HG02852 (cell line): ENCODE measurements around the gene TTC7B.

Experiments used
- ATAC-seq: cut with Tn5 transposase; IDR thresholded peaks from one replicate; pipeline ENCODE4 v1.9.1; 2021; ENCODE audit warnings: mild to moderate bottlenecking, moderate library complexity; ENCODE audit not compliant: unreplicated experiment

Gene TTC7B

GRCh38 chr14:90652626-90653025, 163.6 kb downstream of the TTC7B start:
- no peak for ATAC-seq

GRCh38 chr14:90651976-90652560, 164.2 kb downstream of the TTC7B start:
- no peak for ATAC-seq

GRCh38 chr14:90651271-90651804, 164.9 kb downstream of the TTC7B start:
- ATAC-seq = no peak

GRCh38 chr14:90649557-90650135, 166.6 kb downstream of the TTC7B start:
- ATAC-seq = no peak

- ATAC-seq = no peak
These were observed 167.1 kb downstream of the TTC7B start for GRCh38 chr14:90649083-90649482.

- ATAC-seq = no peak
These were observed 167.8 kb downstream of the TTC7B start for GRCh38 chr14:90648421-90648820.

GRCh38 chr14:90647473-90648005, 168.7 kb downstream of the TTC7B start:
- ATAC-seq = no peak

GRCh38 chr14:90645842-90646443, 170.3 kb downstream of the TTC7B start:
- no peak for ATAC-seq

- no peak for ATAC-seq
These were observed 171.3 kb downstream of the TTC7B start for GRCh38 chr14:90644882-90645281.

GRCh38 chr14:90643982-90644670, 172.1 kb downstream of the TTC7B start:
- ATAC-seq = no peak

- no peak for ATAC-seq
These were observed 173.9 kb downstream of the TTC7B start for GRCh38 chr14:90642244-90642717.

- ATAC-seq = no peak
These were observed 174.5 kb downstream of the TTC7B start for GRCh38 chr14:90641615-90642243.

- ATAC-seq = no peak
These were observed 175.1 kb downstream of the TTC7B start for GRCh38 chr14:90641168-90641567.

GRCh38 chr14:90639641-90640040, 176.6 kb downstream of the TTC7B start:
- no peak for ATAC-seq

GRCh38 chr14:90632871-90633270, 183.4 kb downstream of the TTC7B start:
- ATAC-seq = no peak

GRCh38 chr14:90632451-90632850, 183.8 kb downstream of the TTC7B start:
- no peak for ATAC-seq

GRCh38 chr14:90630171-90630806, 185.9 kb downstream of the TTC7B start:
- no peak for ATAC-seq

GRCh38 chr14:90629471-90629870, 186.8 kb downstream of the TTC7B start:
- no peak for ATAC-seq

GRCh38 chr14:90628825-90629224, 187.4 kb downstream of the TTC7B start:
- ATAC-seq = no peak

- no peak for ATAC-seq
These were observed 188.8 kb downstream of the TTC7B start for GRCh38 chr14:90627478-90627877.
